Ectodermal cell (in vitro differentiated cells): Measurements from ENCODE around the gene FCGR2B. TPM values are rescaled to one million over a fixed set of nuclear protein-coding genes. Genes with fewer than 3 reads are reported as not detected.
A peak's percentile ranks its signal among the peaks of the same experiment; 100 is the strongest.
"Not testable (repeated sequence)": the region's sequence is repeated elsewhere in the genome, so short reads cannot be mapped to it uniquely, and the experiment has no call there.

Source experiments
- H3K27ac ChIP-seq: 2 replicates; pipeline ENCODE4 v1.7.0; 2013; ENCODE audit warnings: mild to moderate bottlenecking, low read depth, low read length; ENCODE audit not compliant: insufficient read depth, poor library complexity, severe bottlenecking
- H3K27me3 ChIP-seq: 2 replicates; pipeline ENCODE4 v1.7.0; 2013; ENCODE audit warnings: mild to moderate bottlenecking, low read length; ENCODE audit not compliant: insufficient read depth, control insufficient read depth, poor library complexity, severe bottlenecking
- H3K36me3 ChIP-seq: one replicate; pipeline ENCODE4 v1.7.0; 2013; ENCODE audit warnings: low read length; ENCODE audit not compliant: control insufficient read depth, insufficient read depth
- H3K4me1 ChIP-seq: one replicate; pipeline ENCODE4 v1.7.0; 2013; ENCODE audit warnings: low read length; ENCODE audit not compliant: control insufficient read depth, insufficient read depth
- H3K4me3 ChIP-seq: 2 replicates; pipeline ENCODE4 v1.7.0; 2013; ENCODE audit warnings: low read depth, low read length, control low read depth; ENCODE audit not compliant: insufficient read depth
- H3K9me3 ChIP-seq: 2 replicates; pipeline ENCODE4 v1.7.0; 2013; ENCODE audit warnings: mild to moderate bottlenecking, low read length, moderate library complexity; ENCODE audit not compliant: control insufficient read depth
- WGBS, 2 experiments: methylation state at CpG; one replicate each; pipeline ENCODE4 v1.1.7; 2013; ENCODE audit warnings: missing lambda C conversion rate in 2 of 2; 5-methylcytosine and 5-hydroxymethylcytosine counted together
- polyA plus RNA-seq, 4 experiments: library from polyadenylated mRNA; stranded (reverse); fragments of 50-300 nt; gene quantifications; one replicate each; pipeline ENCODE4 v1.2.3, GENCODE V29; 2013

The FCGR2B gene
- polyA plus RNA-seq (2013, experiment 1 of 4) = not detected
- polyA plus RNA-seq (2013, experiment 2 of 4) = not detected
- not detected for polyA plus RNA-seq (2013, experiment 3 of 4)
- not detected for polyA plus RNA-seq (2013, experiment 4 of 4)

GRCh38 chr1:161662684-161663339 is at the start of gene FCGR2B:
Gene FCGR2B, plus strand, starts transcription at chr1:161663143. Its CDS starts 99 bp downstream, at chr1:161663242.
- H3K36me3 ChIP-seq, H3K9me3 ChIP-seq, H3K4me3 ChIP-seq, H3K27ac ChIP-seq, H3K4me1 ChIP-seq, H3K27me3 ChIP-seq: not testable (repeated sequence)
- no CpG with 5 or more reads among the region's 4 CpGs for WGBS, 2 experiments

GRCh38 chr1:161616417-161616816 is 46.5 kb upstream of the FCGR2B start:
- H3K9me3 ChIP-seq, H3K27me3 ChIP-seq, H3K4me1 ChIP-seq, H3K36me3 ChIP-seq, H3K4me3 ChIP-seq, H3K27ac ChIP-seq: not testable (repeated sequence)
- WGBS, 2 experiments = 93 to 94% methylated on average over 30 of the region's 30 CpGs

GRCh38 chr1:161618517-161618916 is 44.4 kb upstream of the FCGR2B start:
- H3K4me1 ChIP-seq, H3K36me3 ChIP-seq, H3K27ac ChIP-seq, H3K9me3 ChIP-seq, H3K4me3 ChIP-seq: not testable (repeated sequence)
- 94 to 95% methylated on average over 2 to 3 of the region's 4 CpGs for WGBS, 2 experiments
- peaks cover 18% of the 10 kb centered on the region for H3K27me3 ChIP-seq

DNA sequence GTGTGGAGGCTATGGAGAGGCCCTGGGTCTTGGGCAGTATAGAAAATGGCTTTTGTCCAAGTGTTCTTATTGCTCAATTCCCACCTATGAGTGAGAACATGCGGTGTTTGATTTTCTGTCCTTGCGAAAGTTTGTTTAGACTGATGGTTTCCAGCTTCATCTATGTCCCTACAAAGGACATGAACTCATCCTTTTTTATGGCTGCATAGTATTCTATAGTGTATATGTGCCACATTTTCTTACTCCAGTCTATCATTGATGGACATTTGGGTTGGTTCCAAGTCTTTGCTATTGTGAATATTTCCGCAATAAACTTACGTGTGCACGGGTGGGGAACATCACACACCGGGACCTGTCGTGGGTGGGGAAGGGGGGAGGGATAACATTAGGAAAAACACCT is 42.5 kb upstream of the FCGR2B start:
- not testable (repeated sequence) for H3K4me1 ChIP-seq, H3K4me3 ChIP-seq, H3K9me3 ChIP-seq, H3K36me3 ChIP-seq, H3K27ac ChIP-seq
- peaks cover 18% of the 10 kb centered on the region for H3K27me3 ChIP-seq
- 86 to 92% methylated on average over 7 of the region's 7 CpGs for WGBS, 2 experiments

GRCh38 chr1:161621181-161622000 is 41.6 kb upstream of the FCGR2B start:
- H3K27ac ChIP-seq, H3K4me1 ChIP-seq, H3K9me3 ChIP-seq, H3K36me3 ChIP-seq: not testable (repeated sequence)
- Histone ChIP-seq H3K27me3 (peaks cover 18% of the 10 kb centered on the region), H3K4me3 (peak overlapping the region; percentile 28)
- 2 to 3% methylated on average over 39 to 41 of the region's 41 CpGs for WGBS, 2 experiments

DNA sequence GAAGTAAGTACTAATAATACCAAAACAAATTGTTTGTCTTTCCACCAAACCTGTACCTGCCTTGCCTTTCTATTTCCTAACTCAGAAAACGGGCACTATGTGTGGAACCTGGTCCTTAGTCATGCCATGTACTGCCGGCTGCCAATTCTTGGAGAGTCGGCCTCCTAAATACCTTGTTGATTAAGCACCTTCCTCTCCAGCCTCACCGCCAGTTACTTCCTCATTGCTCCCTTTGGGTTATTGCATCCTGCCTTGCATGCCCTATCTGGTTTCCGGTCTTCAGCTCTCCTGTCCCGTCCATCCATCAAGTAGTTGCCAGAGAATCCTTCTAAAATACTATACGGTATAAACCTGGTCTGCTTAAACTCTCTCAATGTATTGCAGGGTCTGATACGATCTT is 40.9 kb upstream of the FCGR2B start:
- not testable (repeated sequence) for H3K4me1 ChIP-seq, H3K27ac ChIP-seq, H3K36me3 ChIP-seq, H3K9me3 ChIP-seq, H3K4me3 ChIP-seq
- 78 to 79% methylated on average over 8 of the region's 8 CpGs for WGBS, 2 experiments
- H3K27me3 ChIP-seq = peaks cover 18% of the 10 kb centered on the region

GRCh38 chr1:161623401-161624051 is 39.4 kb upstream of the FCGR2B start:
- peaks cover 18% of the 10 kb centered on the region for H3K27me3 ChIP-seq
- H3K27ac ChIP-seq, H3K9me3 ChIP-seq, H3K36me3 ChIP-seq, H3K4me3 ChIP-seq, H3K4me1 ChIP-seq: not testable (repeated sequence)
- 96 to 100% methylated on average over 1 to 3 of the region's 6 CpGs for WGBS, 2 experiments

- WGBS, 2 experiments = no CpG with 5 or more reads among the region's 1 CpG
- H3K4me3 ChIP-seq = not testable (repeated sequence)
Observed at GRCh38 chr1:161624605-161625004, 38.3 kb upstream of the FCGR2B start.

DNA sequence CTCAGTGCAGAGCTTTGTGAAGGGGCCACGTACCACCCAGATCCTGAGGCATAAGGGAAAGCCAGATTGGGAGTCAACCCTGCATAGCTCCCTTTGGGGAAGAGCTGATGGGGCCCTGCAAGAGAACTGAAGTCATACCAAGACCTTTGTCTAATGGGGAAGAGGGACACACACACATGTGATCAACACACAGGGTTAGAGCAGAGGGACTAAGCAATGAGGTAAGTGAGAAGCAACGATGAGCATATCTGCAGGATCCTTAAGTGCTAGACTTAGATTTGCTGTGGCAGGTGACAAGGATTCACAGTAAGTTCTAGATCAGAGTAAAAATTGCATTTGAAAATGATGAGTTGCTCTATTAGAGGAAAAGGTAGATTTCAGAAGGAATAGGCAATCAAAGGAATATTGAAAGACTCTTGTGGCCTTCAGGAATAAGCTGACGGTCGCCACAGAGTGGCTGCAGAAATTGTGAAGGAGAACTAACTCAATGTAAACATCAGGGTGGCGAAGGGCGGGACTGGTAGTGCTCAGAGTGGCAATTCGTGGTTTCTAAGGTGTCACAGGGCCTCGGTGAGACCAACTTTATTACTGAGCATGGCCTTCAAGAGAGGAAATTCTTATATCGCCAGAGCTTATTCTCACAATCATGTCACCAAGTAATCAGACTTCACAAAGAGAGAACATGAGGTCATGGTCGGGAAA is 36.3 kb upstream of the FCGR2B start:
- not testable (repeated sequence) for H3K36me3 ChIP-seq, H3K4me1 ChIP-seq, H3K4me3 ChIP-seq, H3K9me3 ChIP-seq, H3K27ac ChIP-seq, H3K27me3 ChIP-seq
- 91 to 97% methylated on average over 6 of the region's 10 CpGs for WGBS, 2 experiments

More at GRCh38 chr1:161624605-161625004, 38.3 kb upstream of the FCGR2B start:
- peaks cover 18% of the 10 kb centered on the region for H3K27me3 ChIP-seq
- not testable (repeated sequence) for H3K36me3 ChIP-seq, H3K27ac ChIP-seq, H3K4me1 ChIP-seq, H3K9me3 ChIP-seq
